GM18873 (cell line): ENCODE data around the gene PDK2.

Source experiments
- ATAC-seq: cut with Tn5 transposase; IDR thresholded peaks from one replicate; pipeline ENCODE4 v1.9.1; 2021; ENCODE audit warnings: mild to moderate bottlenecking, moderate library complexity, moderate number of reproducible peaks; ENCODE audit not compliant: unreplicated experiment, low FRiP score

The PDK2 gene

GRCh38 chr17:50076221-50076590 is 18.9 kb upstream of the PDK2 start:
- no peak for ATAC-seq

- no peak for ATAC-seq
Measured at GRCh38 chr17:50076591-50077235, 18.4 kb upstream of the PDK2 start.

GRCh38 chr17:50078430-50078829 is 16.7 kb upstream of the PDK2 start:
- no peak for ATAC-seq

- ATAC-seq = no peak
Measured at GRCh38 chr17:50079334-50080095, 15.6 kb upstream of the PDK2 start.

GRCh38 chr17:50080096-50080480 is 15.1 kb upstream of the PDK2 start:
- no peak for ATAC-seq

GRCh38 chr17:50080827-50081226 is 14.3 kb upstream of the PDK2 start:
- ATAC-seq = peak; percentile 73

GRCh38 chr17:50081757-50082156 is 13.4 kb upstream of the PDK2 start:
- ATAC-seq = no peak

GRCh38 chr17:50087246-50087911 is 7.8 kb upstream of the PDK2 start:
- no peak for ATAC-seq

- no peak for ATAC-seq
Measured at GRCh38 chr17:50087912-50088405, 7.2 kb upstream of the PDK2 start.

- ATAC-seq = no peak
Measured at GRCh38 chr17:50088952-50089825, 6.0 kb upstream of the PDK2 start.

- ATAC-seq = no peak
Measured at GRCh38 chr17:50090071-50090470, 5.1 kb upstream of the PDK2 start.

- ATAC-seq = no peak
Measured at GRCh38 chr17:50090971-50091917, 3.9 kb upstream of the PDK2 start.

- ATAC-seq = no peak
Measured at GRCh38 chr17:50091918-50092285, 3.2 kb upstream of the PDK2 start.

- no peak for ATAC-seq
Measured at GRCh38 chr17:50093246-50093645, 1.9 kb upstream of the PDK2 start.

GRCh38 chr17:50093807-50094206 is 1.3 kb upstream of the PDK2 start:
- ATAC-seq = no peak

- no peak for ATAC-seq
Measured at GRCh38 chr17:50094243-50094752, 853 bp upstream of the PDK2 start.

GRCh38 chr17:50095626-50096037 is 481 bp downstream of the PDK2 start:
- ATAC-seq = no peak

GRCh38 chr17:50096092-50096491 is 941 bp downstream of the PDK2 start:
- ATAC-seq = no peak

GRCh38 chr17:50096758-50097157 is 1.6 kb downstream of the PDK2 start:
- ATAC-seq = no peak
